Pancreas (tissue), 10 donors: ENCODE data around the gene RFC5. TPM values are rescaled to one million over a fixed set of nuclear protein-coding genes. Genes with fewer than 3 reads are reported as not detected.

ENCODE experiments used
- ATAC-seq, 4 donors: fragments of 200-7000 bp; cut with Tn5 transposase; one replicate each; pipeline versions ENCODE4 v1.8.0 to v1.9.1; 2020; ENCODE audit warnings: mild to moderate bottlenecking in 4 of 4, moderate library complexity in 4 of 4
- DNase-seq, 6 donors: peaks; one replicate each; pipeline ENCODE4 v3.0.0-alpha.2; 2020
- FAIRE-seq: peaks from 2 replicates; lab custom pipeline; 2012; peaks lifted over from hg19 to GRCh38; lab: Jason Lieb, UNC
- H3K27ac ChIP-seq, 4 donors: fragments of 200-600 bp; sonication (generic); 1 replicate in 3 of 4; 2 replicates in 1 of 4; pipeline versions ENCODE4 v1.5.0 to v1.8.0; 2020
- H3K27me3 ChIP-seq, 4 donors: fragments of 200-600 bp; one replicate each; pipeline ENCODE4 v1.8.0; 2021
- H3K36me3 ChIP-seq, 3 donors: fragments of 200-600 bp; sonication (generic) in 1 of 3; one replicate each; pipeline versions ENCODE4 v1.5.0 to v1.8.0; 2020 to 2021
- H3K4me1 ChIP-seq, 3 donors: fragments of 200-600 bp; one replicate each; pipeline ENCODE4 v1.8.0; 2021
- H3K4me3 ChIP-seq, 4 donors: fragments of 200-600 bp; sonication (generic) in 2 of 4; one replicate each; pipeline versions ENCODE4 v1.5.0 to v1.8.0; 2020 to 2021
- H3K9me3 ChIP-seq, 4 donors: fragments of 200-600 bp; one replicate each; pipeline ENCODE4 v1.8.0; 2021
- CTCF ChIP-seq, 4 donors: fragments of 200-600 bp; sonication (generic) in 3 of 4; IDR thresholded peaks; one replicate each; pipeline versions ENCODE4 v1.5.0 to v1.8.0; 2021; ENCODE audit warnings: antibody characterized with exemption in 4 of 4
- WGBS, 2 donors: extraction: QIAGEN DNeasy Blood & Tissue Kit; methylation state at CpG; one replicate each; pipeline ENCODE4 v1.1.7; 2013; 5-methylcytosine and 5-hydroxymethylcytosine counted together
- intact Hi-C, 3 donors: fragments of 100-400 bp; cut with DNase I; formaldehyde crosslinking; loops; one replicate each; pipeline versions ENCODE4 v1.11.1 to v1.14.2; 2022
- polyA plus RNA-seq, 2 donors: library from polyadenylated mRNA; stranded (reverse); fragments of 200-250 nt; gene quantifications; one replicate each; pipeline ENCODE4 v1.2.3, GENCODE V29; 2013
- total RNA-seq, 6 donors: library from RNA; stranded (reverse); fragmentation: NEBNext Ultra II Directional in 4 of 6; extraction: Animal tissue kit (Norgen Biotek cat#: 25700) in 4 of 6; gene quantifications; one replicate each; pipeline versions ENCODE4 v1.2.1 to v1.2.4, GENCODE V29; 2021 to 2023
- donor health status: healthy with polysubstance abuse.
- donor health status: DM: no; HTN: no; CAD: no; lungs with moderate emphysema.
- donor health status: DM: no; HTN: no; CAD: no.
- donor health status: control.
- donor health status: control.
- donor health status: Bipolar disorder and iron deficiency.
- donor health status: DM: yes; HTN: yes; CAD: no.
- donor health status: DM: no; HTN: no; CAD: no.
- donor health status: DM: no; HTN: no; CAD: no.
- donor health status: DM: yes; HTN: yes; CAD: no.

RFC5 gene
- total and polyA plus RNA-seq, 8 donors = 4.0 to 8.8 (median 5.1) TPM

- Histone ChIP-seq H3K9me3 (no peaks in the 10 kb centered on the region), H3K27ac (no peak overlapping the region), H3K4me3 (no peak overlapping the region), H3K36me3 (no peaks in the 10 kb centered on the region), H3K4me1 (peaks cover 0 to under 1% (median 0%) of the 10 kb centered on the region in 3 donors), H3K27me3 (no peaks in the 10 kb centered on the region)
- no peak for DNase-seq
- intact Hi-C loops = no loop called here
- ATAC-seq = no peak
- FAIRE-seq = no peak
- TF ChIP-seq CTCF (IDR thresholded peaks at IDR 0.05) = no peak
- 86 to 91% methylated on average over 3 of the region's 3 CpGs for WGBS, 2 donors
These were observed 4.5 kb upstream of the RFC5 start for GRCh38 chr12:118011961-118012360.

GRCh38 chr12:118013283-118013682 is 3.2 kb upstream of the RFC5 start:
- ATAC-seq (no peak), FAIRE-seq (no peak), DNase-seq (no peak)
- Histone ChIP-seq H3K27ac (no peak overlapping the region), H3K4me3 (no peak overlapping the region), H3K36me3 (no peaks in the 10 kb centered on the region), H3K4me1 (peaks cover 0 to 6% (median 0%) of the 10 kb centered on the region in 3 donors), H3K9me3 (no peaks in the 10 kb centered on the region), H3K27me3 (no peaks in the 10 kb centered on the region)
- 72 to 74% methylated on average over 3 of the region's 3 CpGs for WGBS, 2 donors
- TF ChIP-seq CTCF (IDR thresholded peaks at IDR 0.05) = no peak
- intact Hi-C loops = no loop called here

- no peak for TF ChIP-seq CTCF (IDR thresholded peaks at IDR 0.05)
- Histone ChIP-seq H3K27me3 (no peaks in the 10 kb centered on the region), H3K36me3 (peaks cover 0 to 6% (median 0%) of the 10 kb centered on the region in 3 donors), H3K4me3 (no peak overlapping the region), H3K4me1 (peaks cover 0 to 6% (median 0%) of the 10 kb centered on the region in 3 donors), H3K9me3 (no peaks in the 10 kb centered on the region), H3K27ac (no peak overlapping the region)
- DNase-seq (no peak), FAIRE-seq (no peak), ATAC-seq (no peak)
- WGBS, 2 donors = 77 to 87% methylated on average over 2 of the region's 2 CpGs
- intact Hi-C loops = no loop called here
These were observed 1.2 kb upstream of the RFC5 start for GRCh38 chr12:118015306-118015705.

GRCh38 chr12:118015944-118016343 is 559 bp upstream of the RFC5 start:
- ATAC-seq (peak; percentile 5 to 30 (median 18)), DNase-seq (no peak), FAIRE-seq (no peak)
- Histone ChIP-seq H3K9me3 (no peaks in the 10 kb centered on the region), H3K27ac (peak overlapping the region in 2 of 4 donors; percentile 16 to 47), H3K27me3 (no peaks in the 10 kb centered on the region), H3K36me3 (peaks cover 0 to 9% (median 0%) of the 10 kb centered on the region in 3 donors), H3K4me1 (peaks cover 0 to 6% (median 0%) of the 10 kb centered on the region in 3 donors), H3K4me3 (peak overlapping the region; percentile 63 to 92 (median 90))
- intact Hi-C loops = no loop called here
- WGBS, 2 donors = 4 to 7% methylated on average over 9 of the region's 9 CpGs
- no peak for TF ChIP-seq CTCF (IDR thresholded peaks at IDR 0.05)

- no peak overlapping the region for H3K27ac ChIP-seq
- H3K36me3 ChIP-seq = peaks cover 0 to 9% (median 0%) of the 10 kb centered on the region in 3 donors
- peaks cover 0 to 6% (median 0%) of the 10 kb centered on the region in 3 donors for H3K4me1 ChIP-seq
- ATAC-seq = no peak
- H3K27me3 ChIP-seq = no peaks in the 10 kb centered on the region
- no peaks in the 10 kb centered on the region for H3K9me3 ChIP-seq
- FAIRE-seq = no peak
- no peak for TF ChIP-seq CTCF (IDR thresholded peaks at IDR 0.05)
- H3K4me3 ChIP-seq = no peak overlapping the region
- no peak for DNase-seq
- intact Hi-C loops = no loop called here
These were observed 1.4 kb downstream of the RFC5 start for GRCh38 chr12:118017926-118018325.
